ENCODE data around the gene TMEM50B.
"Not testable (repeated sequence)": the region's sequence is repeated elsewhere in the genome, so short reads cannot be mapped to it uniquely, and the experiment has no call there.

The TMEM50B gene

DNA sequence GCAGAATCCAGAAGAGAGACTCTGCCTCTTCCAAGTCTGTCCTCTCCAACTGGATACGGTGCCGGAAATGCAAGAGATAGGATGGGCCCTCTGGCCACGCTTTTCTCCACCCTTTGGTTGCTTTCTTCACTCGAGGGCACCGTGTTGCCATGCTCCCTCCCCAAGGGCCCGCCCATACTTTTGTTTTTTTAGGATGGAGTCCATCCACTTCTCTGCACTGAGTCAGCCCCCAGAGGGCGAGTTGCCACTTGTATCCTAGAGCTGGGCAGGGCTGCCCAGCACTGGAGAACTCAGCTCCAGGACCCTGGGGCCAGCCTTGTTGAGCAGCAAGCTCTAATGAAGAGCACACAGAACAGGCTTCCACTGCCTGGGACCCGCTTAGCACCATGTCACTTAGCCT lies 51.1 kb downstream of the TMEM50B start:
- no peak for DNase-seq (ENCODE audit: low read depth)

DNA sequence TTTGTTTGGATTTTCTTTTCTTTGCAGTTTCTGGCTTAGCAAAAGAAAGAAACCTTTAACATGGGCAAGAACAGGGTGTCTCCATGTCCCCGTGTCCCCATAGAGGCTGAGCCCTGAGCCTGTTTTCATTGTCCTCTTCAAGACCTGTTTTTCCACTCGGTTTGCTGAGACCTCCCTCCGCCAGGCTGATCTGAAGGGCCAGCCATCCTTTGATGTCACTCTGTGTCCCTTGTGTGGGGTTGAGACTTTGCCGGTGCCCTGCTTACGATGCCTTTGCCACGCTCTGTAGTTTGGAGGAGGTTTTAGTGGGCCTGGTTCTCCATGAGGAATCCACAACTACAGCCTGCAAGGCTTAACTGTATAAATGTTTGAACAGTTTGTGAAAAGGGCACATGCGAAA lies 52.7 kb downstream of the TMEM50B start:
- no peak for DNase-seq (ENCODE audit: low read depth)

DNA sequence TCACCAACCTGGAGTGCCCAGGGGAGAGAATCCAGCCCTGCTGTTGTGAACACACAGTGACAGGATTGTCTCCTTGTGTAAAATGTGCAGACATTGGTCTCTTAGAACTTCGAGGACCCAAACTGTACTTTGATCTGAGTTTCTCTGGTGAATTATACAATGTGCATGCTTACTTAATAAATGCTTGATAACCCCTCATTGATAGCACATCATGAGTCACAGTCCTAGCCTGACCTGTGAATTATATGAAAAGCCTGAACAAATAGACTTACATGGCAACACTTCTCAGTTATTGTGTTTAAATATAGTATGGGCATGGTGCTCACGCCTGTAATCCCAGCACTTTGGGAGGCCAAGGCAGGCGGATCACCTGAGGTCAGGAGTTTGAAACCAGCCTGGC lies 53.9 kb downstream of the TMEM50B start:
- DNase-seq (ENCODE audit: low read depth), result no peak

- DNase-seq (ENCODE audit: low read depth), result no peak
Measured at GRCh38 chr21:33424214-33424613, 55.6 kb downstream of the TMEM50B start.

- DNase-seq (ENCODE audit: low read depth), result no peak
Measured at GRCh38 chr21:33421713-33422393, 57.9 kb downstream of the TMEM50B start.

- no peak for DNase-seq (ENCODE audit: low read depth)
Measured at GRCh38 chr21:33419538-33420123, 60.1 kb downstream of the TMEM50B start.

GRCh38 chr21:33418691-33419090 lies 61.1 kb downstream of the TMEM50B start:
- DNase-seq (ENCODE audit: low read depth), result no peak

GRCh38 chr21:33414926-33415325 lies 64.8 kb downstream of the TMEM50B start:
- no peak for DNase-seq (ENCODE audit: low read depth)

DNA sequence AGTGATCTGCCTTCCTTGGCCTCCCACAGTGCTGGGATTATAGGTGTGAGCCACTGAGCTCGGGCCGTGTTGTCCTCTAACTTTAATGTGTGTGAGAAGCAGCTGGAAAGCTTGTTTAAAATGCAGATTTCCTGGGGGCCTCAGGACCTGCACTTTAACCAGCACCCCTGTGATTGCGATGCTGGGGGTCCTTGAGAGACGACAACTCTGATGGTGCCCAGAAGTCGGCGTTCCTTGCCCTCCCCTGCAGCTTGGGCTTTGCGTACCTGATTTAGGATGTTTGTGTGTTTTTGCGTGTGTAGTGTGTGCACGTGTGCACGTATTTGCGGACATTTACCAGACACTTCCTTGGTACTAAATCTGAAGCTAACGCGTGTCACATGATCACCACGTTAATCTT lies 65.7 kb downstream of the TMEM50B start:
- DNase-seq (ENCODE audit: low read depth), result no peak

DNA sequence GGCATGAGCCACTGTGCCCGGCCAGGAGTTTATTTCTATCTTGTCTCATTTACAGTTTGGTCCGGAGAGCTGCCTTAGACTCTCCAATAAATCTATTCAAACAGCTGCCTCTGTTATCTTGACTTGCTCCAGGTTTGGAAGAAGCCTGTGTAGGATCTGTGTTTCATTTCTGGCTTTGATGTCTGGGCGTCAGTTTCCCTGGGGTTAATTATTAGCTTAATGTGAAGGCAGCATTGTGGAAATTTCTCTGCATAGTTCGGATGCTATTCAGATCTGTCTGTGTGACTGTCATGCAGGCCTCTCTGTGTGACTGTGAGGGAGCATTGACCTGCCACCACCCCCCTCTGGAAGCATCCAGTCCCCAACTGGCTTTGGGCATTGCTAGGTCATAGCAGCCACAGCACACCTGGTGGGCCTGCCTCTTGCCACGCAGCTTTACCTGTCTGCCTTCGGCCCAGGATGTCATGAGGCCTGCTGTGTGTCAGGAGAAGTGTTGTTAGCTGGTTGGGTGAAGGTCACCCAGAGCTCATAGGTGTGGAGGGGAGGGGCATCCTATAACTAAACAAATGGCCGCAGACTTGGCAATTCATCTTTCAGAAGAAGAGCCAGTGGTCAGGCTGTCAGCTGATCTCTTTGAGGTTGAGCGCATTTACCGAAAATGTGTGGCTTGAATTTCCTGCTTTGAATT lies 66.8 kb downstream of the TMEM50B start:
- DNase-seq (ENCODE audit: low read depth), result no peak

- DNase-seq (ENCODE audit: low read depth), result not testable (repeated sequence)
Measured at GRCh38 chr21:33412439-33412831, 67.3 kb downstream of the TMEM50B start.

DNA sequence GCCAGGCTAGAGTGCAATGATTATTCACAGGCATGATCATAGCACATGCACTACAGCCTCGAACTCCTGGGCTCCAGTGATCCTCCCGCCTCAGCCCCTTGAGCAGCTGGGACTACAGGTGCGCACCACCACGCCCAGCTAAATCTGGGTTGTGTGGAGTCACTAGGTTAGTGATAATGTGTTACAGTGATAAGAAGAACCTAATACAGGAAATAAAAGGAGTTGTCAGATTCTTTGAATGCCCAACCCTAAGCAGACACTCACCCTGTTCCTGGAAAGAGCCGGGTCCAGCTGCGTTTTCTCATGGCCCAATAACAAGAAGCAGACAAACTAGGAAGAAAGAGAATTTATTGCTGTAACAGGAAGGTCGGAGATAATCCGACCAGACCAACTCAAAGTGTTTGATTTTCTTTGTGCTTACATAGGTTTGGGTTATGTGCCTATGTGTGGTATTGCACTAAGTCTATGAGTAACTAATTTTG lies 67.8 kb downstream of the TMEM50B start:
- no peak for DNase-seq (ENCODE audit: low read depth)

DNA sequence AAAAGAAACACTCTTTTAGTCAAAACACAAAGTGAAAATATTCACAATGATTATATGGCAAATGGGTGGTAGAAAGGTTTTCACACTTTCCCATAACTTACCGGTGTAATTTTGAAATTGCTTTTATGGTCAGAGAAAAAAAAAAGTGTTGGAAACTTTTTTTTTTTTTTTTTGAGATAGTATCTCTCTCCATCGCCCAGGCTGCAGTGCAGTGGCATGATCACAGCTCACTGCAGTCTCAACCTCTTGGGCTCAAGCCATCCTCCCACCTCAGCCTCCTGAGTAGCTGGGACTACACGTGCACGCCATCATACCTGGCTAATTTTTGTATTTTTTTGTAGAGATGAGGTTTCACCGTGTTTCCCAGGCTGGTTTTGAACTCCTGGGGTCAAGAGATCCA lies 73.3 kb downstream of the TMEM50B start:
- no peak for DNase-seq (ENCODE audit: low read depth)

- no peak for DNase-seq (ENCODE audit: low read depth)
Measured at GRCh38 chr21:33403786-33404585, 75.8 kb downstream of the TMEM50B start.

- DNase-seq (ENCODE audit: low read depth), result peak; percentile 31
Measured at GRCh38 chr21:33403128-33403785, 76.5 kb downstream of the TMEM50B start, which contains the start of gene IFNGR2. Gene IFNGR2 (plus strand): TSS chr21:33403413. CDS start chr21:33403544, 131 bp downstream.

- DNase-seq (ENCODE audit: low read depth), result no peak
Measured at GRCh38 chr21:33402001-33402979, 77.5 kb downstream of the TMEM50B start.

DNA sequence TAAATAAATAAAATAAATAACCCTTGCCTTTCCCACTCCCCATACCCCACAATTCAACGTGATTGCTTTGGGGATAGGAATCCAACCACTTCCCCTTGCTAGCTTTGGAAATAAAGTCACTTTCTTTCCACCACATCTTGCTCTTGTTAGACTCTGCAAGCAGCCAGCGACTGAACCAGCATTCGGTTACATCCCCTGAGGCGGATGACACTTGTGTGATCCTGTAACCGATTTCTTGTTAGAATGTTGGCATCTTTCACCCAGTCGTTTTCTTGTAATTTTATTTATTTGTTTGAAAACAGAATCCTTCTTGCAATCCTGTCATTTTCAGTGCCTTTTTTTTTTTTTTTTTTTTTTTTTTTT lies 78.2 kb downstream of the TMEM50B start:
- no peak for DNase-seq (ENCODE audit: low read depth)
